ENCODE data around the gene KRTAP12-1.

KRTAP12-1 gene

DNA sequence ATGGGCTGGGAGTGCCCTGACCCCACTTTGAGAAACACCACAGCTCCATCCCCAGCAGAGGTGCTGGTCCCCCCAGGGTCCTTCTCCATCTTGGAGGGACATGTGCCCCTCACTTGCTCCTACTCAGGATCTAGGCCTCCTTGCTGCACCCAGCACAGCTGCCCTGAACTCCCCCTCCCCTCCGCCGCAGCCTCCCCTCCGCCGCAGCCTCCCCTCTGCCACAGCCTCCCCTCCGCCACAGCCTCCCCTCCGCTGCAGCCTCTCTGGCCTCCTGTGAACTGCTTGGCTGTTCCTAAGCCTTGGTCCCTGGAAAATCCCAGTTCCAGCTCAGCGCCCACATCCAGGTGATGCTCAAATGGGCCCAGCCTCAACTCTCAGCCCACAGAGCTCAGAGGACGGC lies 45.4 kb upstream of the KRTAP12-1 start:
- in situ Hi-C loops (cut with MboI; ENCODE audit: low pct_unique_long_range_greater_than_20kb, low sequenced_read_pairs, unreplicated experiment), result no loop called here
- TF ChIP-seq, protein P1, sequence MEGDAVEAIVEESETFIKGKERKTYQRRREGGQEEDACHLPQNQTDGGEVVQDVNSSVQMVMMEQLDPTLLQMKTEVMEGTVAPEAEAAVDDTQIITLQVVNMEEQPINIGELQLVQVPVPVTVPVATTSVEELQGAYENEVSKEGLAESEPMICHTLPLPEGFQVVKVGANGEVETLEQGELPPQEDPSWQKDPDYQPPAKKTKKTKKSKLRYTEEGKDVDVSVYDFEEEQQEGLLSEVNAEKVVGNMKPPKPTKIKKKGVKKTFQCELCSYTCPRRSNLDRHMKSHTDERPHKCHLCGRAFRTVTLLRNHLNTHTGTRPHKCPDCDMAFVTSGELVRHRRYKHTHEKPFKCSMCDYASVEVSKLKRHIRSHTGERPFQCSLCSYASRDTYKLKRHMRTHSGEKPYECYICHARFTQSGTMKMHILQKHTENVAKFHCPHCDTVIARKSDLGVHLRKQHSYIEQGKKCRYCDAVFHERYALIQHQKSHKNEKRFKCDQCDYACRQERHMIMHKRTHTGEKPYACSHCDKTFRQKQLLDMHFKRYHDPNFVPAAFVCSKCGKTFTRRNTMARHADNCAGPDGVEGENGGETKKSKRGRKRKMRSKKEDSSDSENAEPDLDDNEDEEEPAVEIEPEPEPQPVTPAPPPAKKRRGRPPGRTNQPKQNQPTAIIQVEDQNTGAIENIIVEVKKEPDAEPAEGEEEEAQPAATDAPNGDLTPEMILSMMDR (IDR thresholded peaks at IDR 0.05; ENCODE audit: extremely low read depth, insufficient read depth, missing control alignments), result no peak

DNA sequence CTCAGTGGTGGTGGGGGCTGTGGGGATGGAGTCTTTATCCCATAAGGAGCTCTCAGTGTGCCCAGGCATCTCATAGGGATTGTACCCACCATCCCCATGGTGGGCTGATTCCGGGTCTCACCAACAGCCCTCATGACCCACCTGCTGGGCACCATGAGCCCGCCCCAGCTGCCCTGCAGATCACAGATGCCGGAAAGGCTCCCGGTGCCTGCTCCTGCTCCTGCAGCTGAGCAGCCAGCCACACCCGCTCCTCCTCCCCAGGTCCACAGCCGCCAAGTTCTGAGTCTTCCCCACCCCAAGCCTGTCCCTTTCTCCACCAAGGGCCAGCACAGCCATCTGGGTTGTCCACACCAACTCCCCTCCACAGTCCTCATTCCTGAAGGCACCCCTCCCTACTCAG lies 44.9 kb upstream of the KRTAP12-1 start:
- TF ChIP-seq, protein P1 (IDR thresholded peaks at IDR 0.05; ENCODE audit: extremely low read depth, insufficient read depth, missing control alignments), result no peak
- in situ Hi-C loops (cut with MboI; ENCODE audit: low pct_unique_long_range_greater_than_20kb, low sequenced_read_pairs, unreplicated experiment), result no loop called here
- no peak for DNase-seq (ENCODE audit: low spot score)

More for the DNA sequence above, 45.4 kb upstream of the KRTAP12-1 start:
- no peak for DNase-seq (ENCODE audit: low spot score)

DNA sequence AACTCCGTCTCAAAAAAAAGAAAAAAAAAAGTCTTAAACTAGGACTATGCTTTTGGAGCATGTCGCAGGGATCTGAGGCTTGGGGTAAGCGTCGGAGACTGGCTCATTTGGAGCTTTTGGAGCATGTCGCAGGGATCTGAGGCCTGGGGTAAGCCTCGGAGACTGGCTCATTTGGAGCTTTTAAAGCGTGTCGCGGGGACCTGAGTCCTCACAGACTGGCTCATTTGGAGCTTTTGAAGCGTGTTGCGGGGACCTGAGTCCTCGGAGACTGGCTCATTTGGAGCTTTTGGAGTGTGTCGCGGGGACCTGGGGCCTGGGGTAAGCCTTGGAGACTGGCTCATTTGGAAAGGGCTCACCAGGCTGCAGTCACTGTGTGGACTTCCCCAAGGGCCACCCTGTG lies 43.0 kb upstream of the KRTAP12-1 start:
- TF ChIP-seq, protein P1 (IDR thresholded peaks at IDR 0.05; ENCODE audit: extremely low read depth, insufficient read depth, missing control alignments), result no peak
- in situ Hi-C loops (cut with MboI; ENCODE audit: low pct_unique_long_range_greater_than_20kb, low sequenced_read_pairs, unreplicated experiment), result no loop called here
- DNase-seq (ENCODE audit: low spot score), result no peak

DNA sequence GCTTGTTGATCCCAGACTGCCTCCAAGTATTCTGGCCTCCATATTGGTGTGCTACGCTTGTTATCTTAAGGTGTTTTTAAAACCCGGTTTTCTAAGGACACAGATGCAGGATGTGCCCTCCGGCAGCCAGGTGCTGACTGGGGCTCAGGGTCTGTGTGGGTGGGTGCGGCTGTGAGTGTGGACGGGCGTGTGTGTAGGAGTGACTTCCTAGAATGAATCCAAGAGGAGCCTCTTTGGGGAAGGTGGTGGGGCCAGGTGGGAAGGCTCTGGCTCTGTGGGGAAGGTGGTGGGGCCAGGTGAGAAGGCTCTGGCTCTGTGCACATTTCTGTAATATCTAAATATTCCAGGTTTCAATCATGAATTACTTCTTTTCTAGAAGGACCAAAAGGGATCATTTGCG lies 42.2 kb upstream of the KRTAP12-1 start:
- TF ChIP-seq, protein P1 (IDR thresholded peaks at IDR 0.05; ENCODE audit: extremely low read depth, insufficient read depth, missing control alignments), result no peak
- in situ Hi-C loops (cut with MboI; ENCODE audit: low pct_unique_long_range_greater_than_20kb, low sequenced_read_pairs, unreplicated experiment), result no loop called here

DNA sequence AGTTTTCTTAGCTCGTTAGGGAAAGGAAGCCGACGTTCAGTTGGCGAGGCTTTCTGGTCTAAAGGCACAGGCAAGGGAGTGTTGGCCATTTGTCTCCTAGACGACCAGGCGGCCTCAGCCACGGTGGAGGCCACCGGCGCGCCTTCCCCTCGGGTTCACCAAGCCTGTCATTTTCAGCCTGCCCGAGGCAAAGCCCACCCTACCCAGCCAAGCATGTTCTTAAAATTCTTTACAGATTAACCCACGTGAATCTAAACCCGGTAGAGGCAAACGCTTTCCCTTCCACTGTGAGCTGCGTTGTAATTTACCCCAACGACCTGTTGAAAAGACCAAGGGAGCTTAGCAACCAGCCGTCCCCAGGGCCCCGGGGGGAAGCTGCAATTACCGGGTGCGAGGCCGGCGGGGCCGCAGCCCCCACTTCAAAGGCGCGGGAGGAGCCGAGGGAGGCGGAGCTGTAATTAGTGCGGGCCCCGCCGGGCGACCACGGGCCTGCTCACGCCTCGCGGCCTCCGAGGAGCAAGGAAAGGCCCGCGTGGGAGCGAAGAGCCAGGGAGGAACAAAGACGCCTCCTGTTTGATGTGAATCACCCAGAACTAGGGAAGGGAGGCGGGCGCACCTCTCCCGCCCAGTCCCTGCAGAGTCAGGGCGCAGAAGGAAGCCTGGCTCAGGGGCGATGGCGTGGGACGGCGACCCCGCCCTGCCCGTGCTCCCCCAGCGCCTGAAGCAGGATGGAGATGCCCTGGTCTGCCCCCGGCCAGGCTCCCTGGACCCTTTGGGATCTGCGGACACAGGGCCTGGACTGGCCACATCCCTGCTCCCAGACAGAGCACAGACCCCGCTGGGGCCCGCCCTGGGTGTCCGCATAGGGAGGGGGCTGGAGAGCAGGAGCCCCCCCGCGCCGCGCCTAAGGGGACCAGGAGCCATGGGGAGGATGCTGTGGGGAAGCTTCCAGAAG lies 41.5 kb upstream of the KRTAP12-1 start:
- DNase-seq (ENCODE audit: low spot score), result no peak
- TF ChIP-seq, protein P1 (IDR thresholded peaks at IDR 0.05; ENCODE audit: extremely low read depth, insufficient read depth, missing control alignments), result no peak
- in situ Hi-C loops (cut with MboI; ENCODE audit: low pct_unique_long_range_greater_than_20kb, low sequenced_read_pairs, unreplicated experiment), result no loop called here

More for the DNA sequence above, 42.2 kb upstream of the KRTAP12-1 start:
- no peak for DNase-seq (ENCODE audit: low spot score)

DNA sequence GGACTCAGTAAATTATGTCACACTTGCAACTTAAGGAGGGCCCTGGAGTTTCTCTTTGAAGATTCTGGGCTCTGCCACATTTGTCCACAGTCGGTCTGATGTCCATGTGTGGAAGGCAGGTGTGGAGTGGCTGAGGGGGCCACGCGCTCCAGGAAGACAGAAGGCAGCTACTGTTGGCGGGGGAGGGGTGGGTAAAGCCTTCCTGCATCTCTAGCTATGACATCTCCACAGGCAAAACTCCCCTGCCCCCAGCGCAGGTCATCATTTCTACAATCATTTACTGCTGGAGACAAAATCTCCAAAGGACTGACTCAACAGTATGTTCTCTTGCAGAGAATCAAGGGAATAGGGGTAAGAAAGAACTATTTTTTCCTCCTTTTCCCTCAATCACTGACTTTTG lies 40.8 kb upstream of the KRTAP12-1 start:
- TF ChIP-seq, protein P1 (IDR thresholded peaks at IDR 0.05; ENCODE audit: extremely low read depth, insufficient read depth, missing control alignments), result no peak
- DNase-seq (ENCODE audit: low spot score), result no peak
- in situ Hi-C loops (cut with MboI; ENCODE audit: low pct_unique_long_range_greater_than_20kb, low sequenced_read_pairs, unreplicated experiment), result no loop called here
